H1 (cell line): Measurements from ENCODE around the gene NEDD9. TPM values are rescaled to one million over a fixed set of nuclear protein-coding genes. Genes with fewer than 3 reads are reported as not detected.

Source experiments
- CTCF ChIA-PET: fragments of 300-600 bp; sonication (Branson Sonifier 250); formaldehyde crosslinking; loops from one replicate; lab custom pipeline; 2021; ENCODE audit not compliant: partially characterized antibody; lab: Charles Lee
- POLR2A ChIA-PET: fragments of 300-600 bp; sonication (Branson Sonifier 250); formaldehyde crosslinking; loops from one replicate; lab custom pipeline; 2021; ENCODE audit warnings: inconsistent platforms; ENCODE audit not compliant: partially characterized antibody; lab: Charles Lee
- DNase-seq, 2 experiments: peaks; one replicate each; pipeline versions ENCODE4 v3.0.0 to v3.0.0-alpha.2; 2010 to 2022; ENCODE audit warnings: low spot score in 2 of 2, low read depth in 1 of 2, mixed read lengths in 1 of 2
- FAIRE-seq: peaks from 2 replicates; lab custom pipeline; 2011; peaks lifted over from hg19 to GRCh38; lab: Jason Lieb, UNC
- H2AFZ ChIP-seq: 2 replicates; pipeline ENCODE4 v1.8.1; 2012; ENCODE audit warnings: low read length, inconsistent platforms
- H2AK5ac ChIP-seq: 2 replicates; pipeline ENCODE4 v1.6.1; 2013; ENCODE audit warnings: low read depth, low read length
- H2BK120ac ChIP-seq: replicated peaks from 2 replicates; pipeline ENCODE3; 2013; ENCODE audit warnings: low read depth, low read length, inconsistent platforms
- H2BK12ac ChIP-seq: 2 replicates; pipeline ENCODE4 v1.6.1; 2013; ENCODE audit warnings: low read depth, low read length
- H2BK15ac ChIP-seq: 2 replicates; pipeline ENCODE4 v1.6.1; 2013; ENCODE audit warnings: low read length
- H2BK20ac ChIP-seq: 2 replicates; pipeline ENCODE4 v1.6.1; 2013; ENCODE audit warnings: low read length
- H2BK5ac ChIP-seq: 2 replicates; pipeline ENCODE4 v1.6.1; 2013; ENCODE audit warnings: low read depth, low read length
- H3K14ac ChIP-seq: 2 replicates; pipeline ENCODE4 v1.6.1; 2013; ENCODE audit warnings: inconsistent platforms; ENCODE audit not compliant: insufficient read length
- H3K18ac ChIP-seq: 2 replicates; pipeline ENCODE4 v1.6.1; 2013; ENCODE audit warnings: low read length; ENCODE audit errors: extremely low read depth
- H3K23ac ChIP-seq: 2 replicates; pipeline ENCODE4 v1.6.1; 2013; ENCODE audit warnings: inconsistent platforms; ENCODE audit not compliant: insufficient read length
- H3K23me2 ChIP-seq: 2 replicates; pipeline ENCODE4 v1.6.1; 2013; ENCODE audit warnings: low read depth, low read length
- H3K27ac ChIP-seq: 2 replicates; pipeline ENCODE4 v1.6.1; 2011; ENCODE audit warnings: low read depth, low read length, inconsistent platforms
- H3K27me3 ChIP-seq, 4 experiments: replicated peaks in 1 of 4; 1 replicate in 1 of 4; 2 replicates in 3 of 4; pipeline versions ENCODE4 v1.6.1 to v1.8.1; 2011 to 2013; ENCODE audit warnings: low read length in 3 of 4, mild to moderate bottlenecking in 3 of 4, inconsistent platforms in 2 of 4, mixed read lengths in 2 of 4, moderate library complexity in 1 of 4; ENCODE audit not compliant: control insufficient read depth in 3 of 4, insufficient read depth in 3 of 4; ENCODE audit errors: extremely low read depth in 1 of 4
- H3K36me3 ChIP-seq, 4 experiments: 2 replicates each; pipeline versions ENCODE4 v1.6.1 to v1.8.1; 2011 to 2013; ENCODE audit warnings: mild to moderate bottlenecking in 4 of 4, low read length in 3 of 4, moderate library complexity in 2 of 4, control low read depth in 1 of 4, inconsistent platforms in 1 of 4; ENCODE audit not compliant: insufficient read depth in 4 of 4, control insufficient read depth in 2 of 4
- H3K4ac ChIP-seq: replicated peaks from 2 replicates; pipeline ENCODE3; 2013; ENCODE audit warnings: low read length, low read depth, mixed read lengths, inconsistent platforms; ENCODE audit not compliant: insufficient read length
- H3K4me1 ChIP-seq, 4 experiments: replicated peaks in 1 of 4; 1 replicate in 1 of 4; 2 replicates in 3 of 4; pipeline versions ENCODE4 v1.6.1 to v1.8.1; 2011 to 2013; ENCODE audit warnings: low read length in 3 of 4, inconsistent platforms in 2 of 4, mixed read lengths in 1 of 4; ENCODE audit not compliant: insufficient read depth in 4 of 4, control insufficient read depth in 3 of 4
- H3K4me2 ChIP-seq, 2 experiments: 2 replicates each; pipeline versions ENCODE4 v1.6.1 to v1.8.1; 2011 to 2013; ENCODE audit warnings: low read depth in 2 of 2, low read length in 2 of 2, control low read depth in 1 of 2, inconsistent platforms in 1 of 2, mild to moderate bottlenecking in 1 of 2; ENCODE audit not compliant: insufficient read depth in 1 of 2
- H3K4me3 ChIP-seq, 4 experiments: fragments of 200-600, 300-600 bp in 1 of 4; sonication (generic), shearing (Covaris generic), sonication (Bioruptor Twin) in 1 of 4; 2 replicates each; pipeline versions ENCODE4 v1.5.1 to v1.8.1; 2011 to 2016; ENCODE audit warnings: low read length in 4 of 4, low read depth in 3 of 4, control low read depth in 2 of 4, inconsistent platforms in 2 of 4, mild to moderate bottlenecking in 2 of 4, mixed read lengths in 1 of 4, moderate library complexity in 1 of 4; ENCODE audit not compliant: insufficient read depth in 2 of 4; ENCODE audit errors: extremely low read depth in 1 of 4
- H3K56ac ChIP-seq: replicated peaks from 2 replicates; pipeline ENCODE3; 2013; ENCODE audit warnings: low read depth, mild to moderate bottlenecking, mixed read lengths, low read length, inconsistent platforms; ENCODE audit not compliant: insufficient read length
- H3K79me1 ChIP-seq: 2 replicates; pipeline ENCODE4 v1.6.1; 2013; ENCODE audit warnings: low read depth, low read length, control low read depth
- H3K79me2 ChIP-seq, 2 experiments: 2 replicates each; pipeline versions ENCODE4 v1.6.1 to v1.8.1; 2012 to 2013; ENCODE audit warnings: low read length in 2 of 2, mild to moderate bottlenecking in 2 of 2, inconsistent platforms in 1 of 2; ENCODE audit not compliant: insufficient read depth in 2 of 2, control insufficient read depth in 1 of 2
- H3K9ac ChIP-seq, 4 experiments: replicated peaks in 1 of 4; 1 replicate in 1 of 4; 2 replicates in 3 of 4; pipeline versions ENCODE4 v1.6.1 to v1.8.1; 2011 to 2013; ENCODE audit warnings: low read depth in 3 of 4, low read length in 3 of 4, control low read depth in 2 of 4, mild to moderate bottlenecking in 2 of 4, moderate library complexity in 2 of 4, inconsistent platforms in 1 of 4; ENCODE audit errors: extremely low read depth in 1 of 4
- H3K9me3 ChIP-seq, 2 experiments: 2 replicates each; pipeline versions ENCODE4 v1.6.1 to v1.8.1; 2012 to 2013; ENCODE audit warnings: mild to moderate bottlenecking in 2 of 2, moderate library complexity in 2 of 2, control low read depth in 1 of 2, inconsistent platforms in 1 of 2, low read depth in 1 of 2, low read length in 1 of 2, mixed read lengths in 1 of 2; ENCODE audit not compliant: insufficient read depth in 2 of 2
- H4K20me1 ChIP-seq, 2 experiments: replicated peaks in 1 of 2; 2 replicates each; pipeline versions ENCODE3 to v1.8.1; 2011 to 2013; ENCODE audit warnings: inconsistent platforms in 2 of 2, low read length in 2 of 2, mild to moderate bottlenecking in 1 of 2; ENCODE audit not compliant: insufficient read depth in 2 of 2, control insufficient read depth in 1 of 2
- H4K5ac ChIP-seq: 2 replicates; pipeline ENCODE4 v1.6.1; 2013; ENCODE audit warnings: low read length, low read depth, mixed read lengths, inconsistent platforms; ENCODE audit not compliant: insufficient read length
- H4K8ac ChIP-seq: 2 replicates; pipeline ENCODE4 v1.8.0; 2013; ENCODE audit warnings: mild to moderate bottlenecking, moderate library complexity, low read length, inconsistent platforms; ENCODE audit not compliant: insufficient read depth; ENCODE audit errors: extremely low read depth
- H4K91ac ChIP-seq: replicated peaks from 2 replicates; pipeline ENCODE3; 2013; ENCODE audit warnings: low read length, mixed read lengths, inconsistent platforms; ENCODE audit not compliant: insufficient read length
- EZH2 ChIP-seq: fragments of 200-600 bp; sonication (generic); IDR thresholded peaks from 2 replicates; pipeline ENCODE4 v1.7.1; 2012; ENCODE audit warnings: low read depth, mild to moderate bottlenecking, moderate library complexity, low read length, inconsistent platforms; ENCODE audit not compliant: severe bottlenecking
- HDAC6 ChIP-seq: IDR thresholded peaks from one replicate; pipeline ENCODE4 v1.7.1; 2012; ENCODE audit warnings: low read depth, mild to moderate bottlenecking, inconsistent platforms, low read length, moderate library complexity
- PHF8 ChIP-seq: fragments of 200-600 bp; sonication (generic); conservative IDR thresholded peaks from 2 replicates; pipeline ENCODE4 v1.7.1; 2012; ENCODE audit warnings: low read depth, mild to moderate bottlenecking, inconsistent platforms, low read length, moderate library complexity
- RAD21 ChIP-seq, 2 experiments: IDR thresholded peaks in 1 of 2; conservative IDR thresholded peaks in 1 of 2; 2 replicates each; pipeline ENCODE4 v1.6.1; 2011; ENCODE audit warnings: low read depth in 2 of 2, low read length in 2 of 2, improper control_type of control experiment in 1 of 2, inconsistent platforms in 1 of 2, mild to moderate bottlenecking in 1 of 2, moderate library complexity in 1 of 2
- SRF ChIP-seq: IDR thresholded peaks from 2 replicates; pipeline ENCODE4 v1.6.1; 2011; ENCODE audit warnings: mild to moderate bottlenecking, low read depth, low read length, moderate library complexity
- USF2 ChIP-seq: IDR thresholded peaks from 2 replicates; pipeline ENCODE4 v1.6.1; 2011; ENCODE audit warnings: low read length, improper control_type of control experiment
- WGBS, 2 experiments: shearing (Covaris generic) in 1 of 2; methylation state at CpG; one replicate each; pipeline versions ENCODE4 v1.1.6 to v1.1.7; 2013 to 2015; ENCODE audit warnings: low lambda C conversion rate in 2 of 2, mixed read lengths in 2 of 2, inconsistent platforms in 1 of 2, low coverage in 1 of 2, missing lambda C conversion rate in 1 of 2; ENCODE audit not compliant: insufficient replicate concordance in 2 of 2, insufficient coverage in 1 of 2, insufficient read length in 1 of 2; ENCODE audit errors: extremely low coverage in 1 of 2, missing lambda C conversion rate in 1 of 2; 5-methylcytosine and 5-hydroxymethylcytosine counted together
- polyA plus RNA-seq, 7 experiments: library from polyadenylated mRNA; depleted of rRNA in 3 of 7; stranded (reverse) in 5 of 7; unstranded in 2 of 7; fragments of >200 nt in 5 of 7; fragments of 200-250 nt in 2 of 7; gene quantifications; 1 replicate in 5 of 7; 2 replicates in 1 of 7; 4 replicates in 1 of 7; pipeline versions ENCODE4 v1.2.1 to v1.2.3, GENCODE V29; 2011 to 2013; ENCODE audit warnings: missing spikeins in 2 of 7, mixed read lengths in 2 of 7
- total RNA-seq: library from RNA; stranded (reverse); fragmentation: NEBNext Ultra II Directional; extraction: Animal tissue kit (Norgen Biotek cat#: 25700); gene quantifications from 2 replicates; pipeline ENCODE4 v1.2.1, GENCODE V29; 2021

NEDD9 gene
- total and polyA plus RNA-seq, 2 of the 8 experiments (the other 6 are each of a cell fraction or from before 2014, with no cell fraction given): 3.6 to 12.0 TPM

GRCh38 chr6:11212664-11213063 is 19.8 kb downstream of the NEDD9 start:
- Histone ChIP-seq H3K36me3 (0 out of 8 replicates have a peak, but pooled peaks cover 0 to 3% (median 0%) of the 10 kb centered on the region in 4 experiments), H4K8ac (no peak overlapping the region), H4K20me1 (no peaks in the 10 kb centered on the region), H3K9ac (no peak overlapping the region), H2BK15ac (no peak overlapping the region), H3K14ac (no peak overlapping the region), H2BK120ac (no peak overlapping the region), H4K5ac (no peak overlapping the region), H3K79me1 (no peaks in the 10 kb centered on the region), H2BK12ac (no peak overlapping the region), H3K27ac (no peak overlapping the region), H3K79me2 (no peaks in the 10 kb centered on the region), H3K9me3 (no peaks in the 10 kb centered on the region), H3K4me1 (peaks cover 0 to 24% (median 9%) of the 10 kb centered on the region in 4 experiments), H3K23me2 (no peaks in the 10 kb centered on the region), H3K23ac (no peak overlapping the region), H2BK20ac (no peak overlapping the region), H3K27me3 (no peaks in the 10 kb centered on the region; a peak in 1 of 7 replicates), H4K91ac (no peak overlapping the region), H2AFZ (no peak overlapping the region), H3K18ac (no peak overlapping the region), H3K4me2 (no peak overlapping the region), H3K4ac (no peak overlapping the region), H3K4me3 (no peak overlapping the region), H2BK5ac (no peak overlapping the region), H3K56ac (no peak overlapping the region), H2AK5ac (no peak overlapping the region)
- POLR2A ChIA-PET: interaction anchor here (0.6 to 1.1 kb wide), 2 partner anchors 20 to 27 kb away, joined by 3 to 4 read pairs; partner anchors contain the start of gene NEDD9
- DNase-seq (no peak), FAIRE-seq (no peak)
- CTCF ChIA-PET: interaction anchor here (1.1 to 2.8 kb wide), 5 partner anchors 20 to 106 kb away, joined by 3 to 9 read pairs (median 4); partner anchors contain the start of gene NEDD9
- WGBS, 2 experiments: 92% methylated on average over 4 of the region's 4 CpGs; no CpG with 5 or more reads in 1 of the 2 experiments
- no peak for TF ChIP-seq SRF
- no peak for TF ChIP-seq HDAC6
- TF ChIP-seq RAD21 (IDR thresholded peaks at IDR 0.05 in 1 of 2, conservative IDR thresholded peaks at IDR 0.05 in 1 of 2; ENCODE audit: low read depth in 2 of 2, low read length in 2 of 2): no peak
- TF ChIP-seq PHF8: no peak
- TF ChIP-seq USF2: no peak
- TF ChIP-seq EZH2: no peak
